ENCODE results near the gene C1QTNF4. TPM values are rescaled to one million over a fixed set of nuclear protein-coding genes. Genes with fewer than 3 reads are reported as not detected.

The C1QTNF4 gene
- total RNA-seq, 1 donor from 2014 or later: 0.20 TPM

GRCh38 chr11:47578524-47579494 is 15.4 kb downstream of the C1QTNF4 start, which contains the start of the genes KBTBD4 and NDUFS3:
TSS of gene KBTBD4 (minus strand) at chr11:47578970. CDS start at chr11:47578951, 19 bp downstream.
TSS of gene NDUFS3 (plus strand) at chr11:47579074. CDS start at chr11:47579092, 18 bp downstream.
- peaks cover 8% of the 10 kb centered on the region for H4K20me1 ChIP-seq (ENCODE audit: insufficient read depth, low read length)
- H3K27me3 ChIP-seq (ENCODE audit: insufficient read depth, low read length): no peaks in the 10 kb centered on the region
- peak within 1 kb of the TSS; percentile 99 for H2AFZ ChIP-seq (ENCODE audit: low read depth, low read length)
- no peaks in the 10 kb centered on the region for H3K9me3 ChIP-seq (ENCODE audit: insufficient read depth, low read depth, low read length)
- peak; percentile 89 for DNase-seq (ENCODE audit: low read depth)
- Mint-ChIP-seq H3K27ac (ENCODE audit: unreplicated experiment) (peak within 1 kb of the TSS; percentile 98), H3K36me3 (ENCODE audit: low read depth, unreplicated experiment) (peaks cover 21% of the 10 kb centered on the region), H3K4me3 (ENCODE audit: unreplicated experiment) (peak within 1 kb of the TSS; percentile 99), H3K27me3 (ENCODE audit: low read depth, unreplicated experiment) (no peaks in the 10 kb centered on the region), H3K4me1 (ENCODE audit: low read depth, unreplicated experiment) (peaks cover 8% of the 10 kb centered on the region), H3K9me3 (ENCODE audit: unreplicated experiment) (no peaks in the 10 kb centered on the region)
- FAIRE-seq: no peak
- peak within 1 kb of the TSS; percentile 96 for H3K4me3 ChIP-seq (ENCODE audit: insufficient read depth, low read depth, low read length)
- peaks cover 22% of the 10 kb centered on the region for H3K36me3 ChIP-seq (ENCODE audit: insufficient read depth, low read length)
- H3K79me2 ChIP-seq (ENCODE audit: insufficient read depth, low read length): peaks cover 52% of the 10 kb centered on the region
- H3K4me2 ChIP-seq (ENCODE audit: low read length): peak within 1 kb of the TSS; percentile 85
- H3K9ac ChIP-seq (ENCODE audit: low read length): peak within 1 kb of the TSS; percentile 94
- H3K27ac ChIP-seq (ENCODE audit: low read depth, low read length): peak within 1 kb of the TSS; percentile 92
- TF ChIP-seq, protein P1, sequence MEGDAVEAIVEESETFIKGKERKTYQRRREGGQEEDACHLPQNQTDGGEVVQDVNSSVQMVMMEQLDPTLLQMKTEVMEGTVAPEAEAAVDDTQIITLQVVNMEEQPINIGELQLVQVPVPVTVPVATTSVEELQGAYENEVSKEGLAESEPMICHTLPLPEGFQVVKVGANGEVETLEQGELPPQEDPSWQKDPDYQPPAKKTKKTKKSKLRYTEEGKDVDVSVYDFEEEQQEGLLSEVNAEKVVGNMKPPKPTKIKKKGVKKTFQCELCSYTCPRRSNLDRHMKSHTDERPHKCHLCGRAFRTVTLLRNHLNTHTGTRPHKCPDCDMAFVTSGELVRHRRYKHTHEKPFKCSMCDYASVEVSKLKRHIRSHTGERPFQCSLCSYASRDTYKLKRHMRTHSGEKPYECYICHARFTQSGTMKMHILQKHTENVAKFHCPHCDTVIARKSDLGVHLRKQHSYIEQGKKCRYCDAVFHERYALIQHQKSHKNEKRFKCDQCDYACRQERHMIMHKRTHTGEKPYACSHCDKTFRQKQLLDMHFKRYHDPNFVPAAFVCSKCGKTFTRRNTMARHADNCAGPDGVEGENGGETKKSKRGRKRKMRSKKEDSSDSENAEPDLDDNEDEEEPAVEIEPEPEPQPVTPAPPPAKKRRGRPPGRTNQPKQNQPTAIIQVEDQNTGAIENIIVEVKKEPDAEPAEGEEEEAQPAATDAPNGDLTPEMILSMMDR (IDR thresholded peaks at IDR 0.05; ENCODE audit: insufficient read depth, low read depth, low read length): no peak
- TF ChIP-seq EZH2 (IDR thresholded peaks at IDR 0.05; ENCODE audit: insufficient read depth, low read length): no peak
- H3K4me1 ChIP-seq (ENCODE audit: insufficient read depth, low read length): peaks cover 14% of the 10 kb centered on the region

GRCh38 chr11:47577460-47578041 is 16.7 kb downstream of the C1QTNF4 start:
- Mint-ChIP-seq H3K27ac (ENCODE audit: unreplicated experiment) (peak overlapping the region; percentile 38), H3K9me3 (ENCODE audit: unreplicated experiment) (no peaks in the 10 kb centered on the region), H3K4me3 (ENCODE audit: unreplicated experiment) (peak overlapping the region; percentile 99), H3K36me3 (ENCODE audit: low read depth, unreplicated experiment) (peaks cover 18% of the 10 kb centered on the region), H3K27me3 (ENCODE audit: low read depth, unreplicated experiment) (no peaks in the 10 kb centered on the region), H3K4me1 (ENCODE audit: low read depth, unreplicated experiment) (peaks cover 8% of the 10 kb centered on the region)
- peak overlapping the region; percentile 94 for H3K9ac ChIP-seq (ENCODE audit: low read length)
- H3K27me3 ChIP-seq (ENCODE audit: insufficient read depth, low read length): no peaks in the 10 kb centered on the region
- H3K27ac ChIP-seq (ENCODE audit: low read depth, low read length): peak overlapping the region; percentile 92
- H3K4me3 ChIP-seq (ENCODE audit: insufficient read depth, low read depth, low read length): peak overlapping the region; percentile 96
- FAIRE-seq: no peak
- TF ChIP-seq, protein P1 (IDR thresholded peaks at IDR 0.05; ENCODE audit: insufficient read depth, low read depth, low read length): no peak
- no peak for TF ChIP-seq EZH2 (IDR thresholded peaks at IDR 0.05; ENCODE audit: insufficient read depth, low read length)
- peaks cover 27% of the 10 kb centered on the region for H3K36me3 ChIP-seq (ENCODE audit: insufficient read depth, low read length)
- H2AFZ ChIP-seq (ENCODE audit: low read depth, low read length): no peak overlapping the region
- H3K79me2 ChIP-seq (ENCODE audit: insufficient read depth, low read length): peaks cover 64% of the 10 kb centered on the region
- H3K9me3 ChIP-seq (ENCODE audit: insufficient read depth, low read depth, low read length): no peaks in the 10 kb centered on the region
- peak overlapping the region; percentile 85 for H3K4me2 ChIP-seq (ENCODE audit: low read length)
- peaks cover 21% of the 10 kb centered on the region for H3K4me1 ChIP-seq (ENCODE audit: insufficient read depth, low read length)
- peaks cover 10% of the 10 kb centered on the region for H4K20me1 ChIP-seq (ENCODE audit: insufficient read depth, low read length)
- DNase-seq (ENCODE audit: low read depth): no peak
